Ectodermal cell (in vitro differentiated cells): ENCODE results near the gene HLCS.

Experiments used
- H3K27ac ChIP-seq: 2 replicates; pipeline ENCODE4 v1.7.0; 2013; ENCODE audit warnings: mild to moderate bottlenecking, low read depth, low read length; ENCODE audit not compliant: insufficient read depth, poor library complexity, severe bottlenecking
- H3K27me3 ChIP-seq: 2 replicates; pipeline ENCODE4 v1.7.0; 2013; ENCODE audit warnings: mild to moderate bottlenecking, low read length; ENCODE audit not compliant: insufficient read depth, control insufficient read depth, poor library complexity, severe bottlenecking
- H3K36me3 ChIP-seq: one replicate; pipeline ENCODE4 v1.7.0; 2013; ENCODE audit warnings: low read length; ENCODE audit not compliant: control insufficient read depth, insufficient read depth
- H3K4me1 ChIP-seq: one replicate; pipeline ENCODE4 v1.7.0; 2013; ENCODE audit warnings: low read length; ENCODE audit not compliant: control insufficient read depth, insufficient read depth
- H3K4me3 ChIP-seq: 2 replicates; pipeline ENCODE4 v1.7.0; 2013; ENCODE audit warnings: low read depth, low read length, control low read depth; ENCODE audit not compliant: insufficient read depth
- H3K9me3 ChIP-seq: 2 replicates; pipeline ENCODE4 v1.7.0; 2013; ENCODE audit warnings: mild to moderate bottlenecking, low read length, moderate library complexity; ENCODE audit not compliant: control insufficient read depth
- WGBS, 2 experiments: methylation state at CpG; one replicate each; pipeline ENCODE4 v1.1.7; 2013; ENCODE audit warnings: missing lambda C conversion rate in 2 of 2; 5-methylcytosine and 5-hydroxymethylcytosine counted together

HLCS gene

DNA sequence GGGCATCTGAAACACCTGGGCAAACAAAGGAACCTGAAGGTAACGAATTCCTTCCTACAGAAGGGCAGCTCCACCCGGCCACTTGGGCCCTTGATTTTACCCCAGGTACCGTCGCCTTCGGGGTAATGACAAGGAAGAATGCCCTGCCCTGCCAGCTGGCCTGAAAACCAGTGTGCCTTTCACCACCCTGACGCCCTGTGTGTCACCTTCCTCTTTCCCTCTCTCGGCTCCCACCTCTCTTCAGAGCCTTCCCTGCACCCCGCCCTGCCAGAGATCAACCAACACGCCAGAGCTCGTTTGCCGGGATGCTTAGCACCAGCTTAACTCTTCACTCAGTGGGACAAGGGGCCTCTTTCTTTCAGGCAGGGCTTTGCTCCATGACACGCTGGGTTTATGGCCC, 181.5 kb downstream of the HLCS start:
- WGBS, 2 experiments: 74 to 78% methylated on average over 12 of the region's 12 CpGs
- Histone ChIP-seq H3K27ac (no peak overlapping the region), H3K4me3 (no peak overlapping the region), H3K36me3 (no peaks in the 10 kb centered on the region), H3K4me1 (peaks cover 3% of the 10 kb centered on the region), H3K9me3 (no peaks in the 10 kb centered on the region), H3K27me3 (no peaks in the 10 kb centered on the region)

DNA sequence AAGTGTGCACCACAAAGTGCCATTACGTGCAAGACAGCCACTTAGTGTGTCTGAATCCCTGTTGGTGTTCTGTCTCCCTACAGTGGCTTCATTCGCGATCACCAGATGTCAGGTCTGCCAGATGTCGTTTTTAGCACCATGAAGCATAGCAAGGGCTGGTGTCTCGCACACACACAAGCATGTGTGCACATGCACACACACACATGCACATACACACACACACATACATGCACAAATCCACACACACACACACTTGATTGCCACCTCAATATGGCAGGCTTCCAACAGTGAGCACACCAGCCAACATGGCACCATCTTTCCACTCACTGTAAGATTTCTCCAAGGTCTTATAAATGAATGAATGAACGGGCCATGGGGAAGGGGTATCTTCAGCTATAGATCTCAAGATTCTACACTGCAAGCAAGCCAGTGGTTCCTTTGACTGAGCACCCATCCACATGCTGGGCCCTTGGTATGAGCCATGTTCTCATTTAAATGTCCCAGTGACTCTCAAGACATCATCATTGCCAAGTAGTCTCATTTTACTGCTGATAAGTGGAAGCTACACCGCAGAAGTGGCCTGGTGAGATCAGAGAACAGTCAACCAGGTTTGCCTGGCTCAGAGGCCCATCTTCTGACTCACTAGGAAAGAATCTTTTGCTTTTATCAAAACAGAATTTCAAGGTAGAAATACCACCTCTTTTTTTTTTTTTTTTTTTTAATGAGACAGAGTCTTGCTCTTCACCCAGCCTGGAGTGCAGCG, 182.7 kb downstream of the HLCS start:
- no peaks in the 10 kb centered on the region for H3K9me3 ChIP-seq
- H3K36me3 ChIP-seq: no peaks in the 10 kb centered on the region
- H3K27ac ChIP-seq: no peak overlapping the region
- WGBS, 2 experiments: 94 to 96% methylated on average over 8 of the region's 8 CpGs
- H3K4me3 ChIP-seq: no peak overlapping the region
- H3K27me3 ChIP-seq: no peaks in the 10 kb centered on the region
- H3K4me1 ChIP-seq: peaks cover 3% of the 10 kb centered on the region

DNA sequence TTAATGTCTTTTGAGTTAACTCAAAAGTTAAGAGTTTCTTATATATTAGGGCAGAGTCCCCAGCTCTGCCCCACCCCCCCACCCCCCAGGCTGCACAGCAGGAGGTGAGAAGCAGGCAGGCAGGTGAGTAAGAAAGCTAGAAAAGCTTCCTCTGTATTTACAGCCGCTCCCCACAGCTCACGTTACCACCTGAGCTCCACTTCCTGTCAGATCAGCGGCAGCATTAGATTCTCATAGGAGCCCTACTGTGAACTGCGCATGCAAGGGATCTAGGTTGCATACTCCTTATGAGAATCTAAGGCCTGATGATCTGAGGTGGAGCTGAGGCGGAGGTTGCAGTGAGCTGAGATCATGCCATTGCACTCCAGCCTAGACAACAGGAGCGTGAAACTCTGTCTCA, 185.6 kb downstream of the HLCS start:
- peaks cover 3% of the 10 kb centered on the region for H3K4me1 ChIP-seq
- no peaks in the 10 kb centered on the region for H3K9me3 ChIP-seq
- no peaks in the 10 kb centered on the region for H3K27me3 ChIP-seq
- WGBS, 2 experiments: 86 to 87% methylated on average over 6 of the region's 6 CpGs
- H3K27ac ChIP-seq: no peak overlapping the region
- H3K36me3 ChIP-seq: no peaks in the 10 kb centered on the region
- no peak overlapping the region for H3K4me3 ChIP-seq

GRCh38 chr21:36776981-36777617, 189.4 kb downstream of the HLCS start:
- H3K4me1 ChIP-seq: no peaks in the 10 kb centered on the region
- no peaks in the 10 kb centered on the region for H3K36me3 ChIP-seq
- WGBS, 2 experiments: 88 to 89% methylated on average over 10 of the region's 10 CpGs
- H3K4me3 ChIP-seq: no peak overlapping the region
- H3K9me3 ChIP-seq: no peaks in the 10 kb centered on the region
- H3K27ac ChIP-seq: no peak overlapping the region
- no peaks in the 10 kb centered on the region for H3K27me3 ChIP-seq

GRCh38 chr21:36773995-36774394, 192.5 kb downstream of the HLCS start:
- H3K4me3 ChIP-seq: no peak overlapping the region
- H3K27ac ChIP-seq: no peak overlapping the region
- WGBS, 2 experiments: 86 to 90% methylated on average over 8 of the region's 8 CpGs
- H3K4me1 ChIP-seq: peaks cover 5% of the 10 kb centered on the region
- no peaks in the 10 kb centered on the region for H3K27me3 ChIP-seq
- no peaks in the 10 kb centered on the region for H3K36me3 ChIP-seq
- H3K9me3 ChIP-seq: no peaks in the 10 kb centered on the region

- 92 to 96% methylated on average over 5 of the region's 5 CpGs for WGBS, 2 experiments
- H3K36me3 ChIP-seq: no peaks in the 10 kb centered on the region
These were observed 193.4 kb downstream of the HLCS start for GRCh38 chr21:36773117-36773516.

GRCh38 chr21:36769051-36769839, 197.2 kb downstream of the HLCS start:
- peaks cover 15% of the 10 kb centered on the region for H3K4me1 ChIP-seq
- no peaks in the 10 kb centered on the region for H3K27me3 ChIP-seq
- H3K4me3 ChIP-seq: no peak overlapping the region
- H3K27ac ChIP-seq: no peak overlapping the region
- no peaks in the 10 kb centered on the region for H3K36me3 ChIP-seq
- H3K9me3 ChIP-seq: no peaks in the 10 kb centered on the region
- 89% methylated on average over 8 of the region's 8 CpGs for WGBS, 2 experiments

More at GRCh38 chr21:36773117-36773516, 193.4 kb downstream of the HLCS start:
- no peak overlapping the region for H3K27ac ChIP-seq
- H3K27me3 ChIP-seq: no peaks in the 10 kb centered on the region
- H3K4me1 ChIP-seq: peaks cover 14% of the 10 kb centered on the region
- no peaks in the 10 kb centered on the region for H3K9me3 ChIP-seq
- no peak overlapping the region for H3K4me3 ChIP-seq

- Histone ChIP-seq H3K36me3 (no peaks in the 10 kb centered on the region), H3K4me1 (peaks cover 15% of the 10 kb centered on the region), H3K27ac (no peak overlapping the region), H3K9me3 (no peaks in the 10 kb centered on the region), H3K27me3 (no peaks in the 10 kb centered on the region), H3K4me3 (no peak overlapping the region)
- 91 to 93% methylated on average over 13 of the region's 13 CpGs for WGBS, 2 experiments
These were observed 198.0 kb downstream of the HLCS start for GRCh38 chr21:36768496-36768895.

GRCh38 chr21:36767096-36767495, 199.4 kb downstream of the HLCS start:
- Histone ChIP-seq H3K4me1 (peaks cover 15% of the 10 kb centered on the region), H3K27me3 (no peaks in the 10 kb centered on the region), H3K9me3 (no peaks in the 10 kb centered on the region), H3K27ac (no peak overlapping the region), H3K4me3 (no peak overlapping the region), H3K36me3 (no peaks in the 10 kb centered on the region)
- WGBS, 2 experiments: 92 to 93% methylated on average over 11 of the region's 11 CpGs

DNA sequence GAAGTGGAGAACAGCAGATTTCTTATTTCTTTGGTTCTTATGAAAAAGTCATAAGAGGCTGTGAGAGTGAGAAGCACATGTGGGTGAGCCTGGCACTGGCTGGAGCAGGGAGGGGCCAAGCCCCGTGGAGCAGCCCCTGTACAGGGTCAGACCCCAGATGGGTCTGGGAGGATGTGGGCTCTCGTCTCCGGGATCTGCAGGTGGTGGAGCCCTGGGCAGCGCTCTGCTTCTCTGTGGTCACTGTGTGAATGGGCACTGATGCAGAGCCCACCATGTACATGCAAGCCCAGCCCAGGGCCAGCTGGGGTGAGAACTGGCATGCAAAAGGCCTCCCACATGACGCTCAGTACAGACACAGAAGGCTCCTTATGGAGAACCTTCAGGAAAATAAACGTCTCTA, 200.0 kb downstream of the HLCS start:
- Histone ChIP-seq H3K27me3 (no peaks in the 10 kb centered on the region), H3K9me3 (no peaks in the 10 kb centered on the region), H3K36me3 (no peaks in the 10 kb centered on the region), H3K4me3 (no peak overlapping the region), H3K27ac (no peak overlapping the region), H3K4me1 (peaks cover 15% of the 10 kb centered on the region)
- 96 to 97% methylated on average over 6 of the region's 6 CpGs for WGBS, 2 experiments
